RWPE2 (cell line): Measurements from ENCODE around the gene NFS1.
"Not testable (repeated sequence)": the region's sequence is repeated elsewhere in the genome, so short reads cannot be mapped to it uniquely, and the experiment has no call there.

Source experiments
- ATAC-seq: fragments of 200-7000 bp; cut with Tn5 transposase; 3 replicates; pipeline ENCODE4 v1.9.1; 2021; ENCODE audit warnings: low read depth
- DNase-seq: peaks from one replicate; pipeline ENCODE4 v3.0.0-alpha.2; 2020; ENCODE audit warnings: low spot score
- H3K27ac ChIP-seq: fragments of 450-650 bp; 2 replicates; pipeline ENCODE4 v1.5.1; 2017; ENCODE audit warnings: mild to moderate bottlenecking; ENCODE audit not compliant: poor library complexity, severe bottlenecking
- H3K27me3 ChIP-seq: fragments of 250-450 bp; sonication (Bioruptor Pico); 2 replicates; pipeline ENCODE4 v1.5.1; 2021; ENCODE audit warnings: mild to moderate bottlenecking, moderate library complexity; ENCODE audit not compliant: insufficient read depth, poor library complexity, severe bottlenecking
- H3K36me3 ChIP-seq: fragments of 250-450 bp; sonication (Bioruptor Pico); 2 replicates; pipeline ENCODE4 v1.5.1; 2020; ENCODE audit warnings: low read depth, mild to moderate bottlenecking, moderate library complexity
- H3K4me1 ChIP-seq: fragments of 250-450 bp; sonication (Bioruptor Pico); 2 replicates; pipeline ENCODE4 v1.5.1; 2021; ENCODE audit warnings: mild to moderate bottlenecking, moderate library complexity; ENCODE audit not compliant: insufficient read depth, poor library complexity, severe bottlenecking
- H3K4me3 ChIP-seq: fragments of 250-450 bp; sonication (Bioruptor Pico); 2 replicates; pipeline ENCODE4 v1.5.1; 2021; ENCODE audit warnings: mild to moderate bottlenecking, moderate library complexity; ENCODE audit not compliant: severe bottlenecking
- H3K9me3 ChIP-seq: fragments of 250-450 bp; sonication (Bioruptor Pico); 2 replicates; pipeline ENCODE4 v1.5.1; 2021; ENCODE audit warnings: mild to moderate bottlenecking, moderate library complexity; ENCODE audit not compliant: severe bottlenecking
- CTCF ChIP-seq: fragments of 450-650 bp; IDR thresholded peaks from one replicate; pipeline ENCODE4 v1.5.1; 2017; ENCODE audit warnings: mild to moderate bottlenecking, moderate library complexity; ENCODE audit not compliant: poor library complexity, severe bottlenecking

Gene NFS1

GRCh38 chr20:35695245-35695749 is 3.9 kb downstream of the NFS1 start:
- Histone ChIP-seq H3K36me3 (peaks cover 72% of the 10 kb centered on the region), H3K4me3 (no peak overlapping the region), H3K4me1 (peaks cover 10% of the 10 kb centered on the region), H3K27me3 (no peaks in the 10 kb centered on the region), H3K9me3 (no peaks in the 10 kb centered on the region), H3K27ac (no peak overlapping the region)
- DNase-seq (peak; percentile 32), ATAC-seq (no peak)
- no peak for TF ChIP-seq CTCF

- Histone ChIP-seq H3K4me1 (no peaks in the 10 kb centered on the region), H3K4me3 (no peak overlapping the region), H3K9me3 (no peaks in the 10 kb centered on the region), H3K27me3 (no peaks in the 10 kb centered on the region), H3K27ac (no peak overlapping the region), H3K36me3 (peaks cover 89% of the 10 kb centered on the region)
- no peak for ATAC-seq
- no peak for TF ChIP-seq CTCF
- DNase-seq: peak; percentile 45
These were observed 8.9 kb downstream of the NFS1 start for GRCh38 chr20:35690265-35690664.

- not testable (repeated sequence) for H3K27me3 ChIP-seq, H3K4me1 ChIP-seq, ATAC-seq, H3K27ac ChIP-seq, H3K9me3 ChIP-seq, H3K4me3 ChIP-seq
- DNase-seq: peak; percentile 71
- peak; percentile 79 for TF ChIP-seq CTCF
- H3K36me3 ChIP-seq: peaks cover 80% of the 10 kb centered on the region
These were observed 12.3 kb downstream of the NFS1 start for GRCh38 chr20:35686872-35687271.

- not testable (repeated sequence) for H3K27me3 ChIP-seq, H3K4me1 ChIP-seq, ATAC-seq, H3K4me3 ChIP-seq, H3K27ac ChIP-seq, H3K9me3 ChIP-seq
- DNase-seq: peak; percentile 38
- H3K36me3 ChIP-seq: peaks cover 82% of the 10 kb centered on the region
These were observed 13.8 kb downstream of the NFS1 start for GRCh38 chr20:35685368-35685767.

- H3K9me3 ChIP-seq: no peaks in the 10 kb centered on the region
- no peak overlapping the region for H3K27ac ChIP-seq
- no peak overlapping the region for H3K4me3 ChIP-seq
- DNase-seq (no peak), ATAC-seq (peak; percentile 7; the same call in 1 of the 3 replicates)
- H3K36me3 ChIP-seq: peaks cover 81% of the 10 kb centered on the region
- no peaks in the 10 kb centered on the region for H3K27me3 ChIP-seq
- H3K4me1 ChIP-seq: no peaks in the 10 kb centered on the region
- TF ChIP-seq CTCF: no peak
These were observed 17.2 kb downstream of the NFS1 start for GRCh38 chr20:35681960-35682359.
